Activated CD4-positive, alpha-beta T cell treated with anti-CD3 and anti-CD28 coated beads, Interleukin-2, Interleukin-4, amounts not matched to agents 100 ng/mL and 50 ng/mL, durations not matched to agents 16 hours and 8 hours (primary cell): ENCODE results near the gene CAMSAP2.

Experiments used
- DNase-seq: peaks from one replicate; pipeline ENCODE4 v3.0.0-alpha.2; 2020; ENCODE audit warnings: low spot score

Gene CAMSAP2

GRCh38 chr1:200899954-200900867 is 161.5 kb downstream of the CAMSAP2 start:
- DNase-seq = no peak

GRCh38 chr1:200900877-200901276 is 162.2 kb downstream of the CAMSAP2 start:
- DNase-seq = no peak

GRCh38 chr1:200901350-200901749 is 162.7 kb downstream of the CAMSAP2 start:
- no peak for DNase-seq

- no peak for DNase-seq
These were observed 163.2 kb downstream of the CAMSAP2 start for GRCh38 chr1:200901796-200902444.

- DNase-seq = no peak
These were observed 165.1 kb downstream of the CAMSAP2 start for GRCh38 chr1:200903793-200904192.

GRCh38 chr1:200904772-200905171 is 166.1 kb downstream of the CAMSAP2 start:
- DNase-seq = no peak

GRCh38 chr1:200905411-200906052 is 166.8 kb downstream of the CAMSAP2 start:
- peak; percentile 80 for DNase-seq

GRCh38 chr1:200906491-200906890 is 167.8 kb downstream of the CAMSAP2 start:
- no peak for DNase-seq

- no peak for DNase-seq
These were observed 169.0 kb downstream of the CAMSAP2 start for GRCh38 chr1:200907611-200908097.

- DNase-seq = no peak
These were observed 169.6 kb downstream of the CAMSAP2 start for GRCh38 chr1:200908191-200908868.

GRCh38 chr1:200909071-200909470 is 170.4 kb downstream of the CAMSAP2 start:
- no peak for DNase-seq

- no peak for DNase-seq
These were observed 171.1 kb downstream of the CAMSAP2 start for GRCh38 chr1:200909757-200910239.
